Heart left ventricle (tissue), 16 donors: ENCODE results near the gene RPLP2. TPM values are rescaled to one million over a fixed set of nuclear protein-coding genes. Genes with fewer than 3 reads are reported as not detected.
A peak's percentile ranks its signal among the peaks of the same experiment; 100 is the strongest.

Experiments
- ATAC-seq, 4 donors: fragments of 200-7000 bp; cut with Tn5 transposase; one replicate each; pipeline ENCODE4 v1.9.1; 2020 to 2022; ENCODE audit warnings: moderate library complexity in 4 of 4, mild to moderate bottlenecking in 3 of 4, moderate number of reproducible peaks in 1 of 4
- DNase-seq, 5 donors: peaks; one replicate each; pipeline ENCODE4 v3.0.0-alpha.2; 2020
- H3K27ac ChIP-seq, 12 donors: fragments of 200-600 bp; sonication (generic) in 4 of 12; one replicate each; pipeline versions ENCODE4 v1.5.0 to v1.8.0; 2016 to 2022; ENCODE audit warnings: mild to moderate bottlenecking in 2 of 12
- H3K27me3 ChIP-seq, 9 donors: fragments of 200-600 bp; sonication (generic) in 2 of 9; one replicate each; pipeline versions ENCODE4 v1.5.1 to v1.8.0; 2016 to 2022; ENCODE audit warnings: mild to moderate bottlenecking in 3 of 9
- H3K36me3 ChIP-seq, 9 donors: fragments of 200-600 bp; sonication (generic) in 2 of 9; one replicate each; pipeline versions ENCODE4 v1.5.0 to v1.8.0; 2018 to 2022; ENCODE audit warnings: mild to moderate bottlenecking in 2 of 9
- H3K4me1 ChIP-seq, 12 donors: fragments of 200-600 bp; sonication (generic) in 4 of 12; one replicate each; pipeline versions ENCODE4 v1.5.0 to v1.8.0; 2016 to 2022; ENCODE audit warnings: mild to moderate bottlenecking in 3 of 12
- H3K4me3 ChIP-seq, 12 donors: fragments of 200-600 bp; sonication (generic) in 4 of 12; one replicate each; pipeline versions ENCODE4 v1.5.0 to v1.8.0; 2017 to 2022; ENCODE audit warnings: mild to moderate bottlenecking in 9 of 12, moderate library complexity in 4 of 12
- H3K9me3 ChIP-seq, 12 donors: fragments of 200-600 bp; sonication (generic) in 4 of 12; one replicate each; pipeline versions ENCODE4 v1.5.0 to v1.8.0; 2016 to 2022; ENCODE audit warnings: mild to moderate bottlenecking in 1 of 12
- POLR2A ChIP-seq, 2 donors: fragments of 450-650 bp; IDR thresholded peaks; one replicate each; pipeline ENCODE4 v1.6.1; 2017; ENCODE audit warnings: antibody characterized with exemption in 2 of 2, mild to moderate bottlenecking in 2 of 2, moderate library complexity in 2 of 2
- WGBS, 4 donors: extraction: QIAGEN DNeasy Blood & Tissue Kit in 2 of 4; methylation state at CpG; one replicate each; pipeline versions ENCODE4 v1.1.5 to v1.1.7; 2013 to 2018; 5-methylcytosine and 5-hydroxymethylcytosine counted together
- intact Hi-C, 10 donors: fragments of 100-400 bp; cut with DNase I; formaldehyde crosslinking; loops; one replicate each; pipeline versions ENCODE4 v1.11.1 to v1.14.2; 2022
- polyA plus RNA-seq, 2 donors: library from polyadenylated mRNA; stranded (reverse); fragments of 200-250 nt; gene quantifications; one replicate each; pipeline ENCODE4 v1.2.3, GENCODE V29; 2013
- total RNA-seq, 9 donors: library from RNA; depleted of rRNA in 2 of 9; stranded (reverse); fragments of >200 nt in 2 of 9; fragmentation: NEBNext Ultra II Directional in 3 of 9; extraction: Animal tissue kit (Norgen Biotek cat#: 25700) in 3 of 9; gene quantifications; one replicate each; pipeline versions ENCODE4 v1.1.0 to v1.2.4, GENCODE V29; 2016 to 2023
- TF ChIP-seq, protein P1 (sequence below), 12 donors: fragments of 200-600 bp; sonication (generic) in 4 of 12; IDR thresholded peaks; one replicate each; pipeline versions ENCODE4 v1.5.0 to v1.8.0; 2018 to 2022; ENCODE audit warnings: antibody characterized with exemption in 12 of 12, mild to moderate bottlenecking in 5 of 12
- donor health status: ischemic (EF 13 %, LVEDD 7.1; RV severe dilation, severe dysfunction).
- donor health status: healthy with polysubstance abuse.
- donor health status: DM: no; HTN: yes; CAD: no.
- donor health status: DM: no; HTN: no; CAD: no.
- donor health status: ischemic (EF 25% LVEDD 6.9; RV normal size, moderate dysfunction).
- donor health status: ischemic (EF 25% LVEDD 5.7; RV mildly dilated, moderate dysfunction).
- donor health status: healthy.
- donor health status: DM: yes; HTN: yes; CAD: no.
- donor health status: ischemic (EF 35%, LVEDD 5.7; RV mildly dilated, moderate dysfunction).
- donor health status: nonischemic (EF 11% LVEDD 7.7; RV severe dilation, severe dysfunction).
- donor health status: DM: yes; HTN: yes; CAD: no.
- donor health status: PGD.
- donor health status: ischemic (EF 29% LVEDD 5.4; RV normal size, mild dysfunction).
- donor health status: nonischemic (EF 23%, LVEDD 6.1; RV moderate dilation, normal function).

Gene RPLP2
- total and polyA plus RNA-seq, 11 donors: 236 to 1,652 (median 969) TPM

DNA sequence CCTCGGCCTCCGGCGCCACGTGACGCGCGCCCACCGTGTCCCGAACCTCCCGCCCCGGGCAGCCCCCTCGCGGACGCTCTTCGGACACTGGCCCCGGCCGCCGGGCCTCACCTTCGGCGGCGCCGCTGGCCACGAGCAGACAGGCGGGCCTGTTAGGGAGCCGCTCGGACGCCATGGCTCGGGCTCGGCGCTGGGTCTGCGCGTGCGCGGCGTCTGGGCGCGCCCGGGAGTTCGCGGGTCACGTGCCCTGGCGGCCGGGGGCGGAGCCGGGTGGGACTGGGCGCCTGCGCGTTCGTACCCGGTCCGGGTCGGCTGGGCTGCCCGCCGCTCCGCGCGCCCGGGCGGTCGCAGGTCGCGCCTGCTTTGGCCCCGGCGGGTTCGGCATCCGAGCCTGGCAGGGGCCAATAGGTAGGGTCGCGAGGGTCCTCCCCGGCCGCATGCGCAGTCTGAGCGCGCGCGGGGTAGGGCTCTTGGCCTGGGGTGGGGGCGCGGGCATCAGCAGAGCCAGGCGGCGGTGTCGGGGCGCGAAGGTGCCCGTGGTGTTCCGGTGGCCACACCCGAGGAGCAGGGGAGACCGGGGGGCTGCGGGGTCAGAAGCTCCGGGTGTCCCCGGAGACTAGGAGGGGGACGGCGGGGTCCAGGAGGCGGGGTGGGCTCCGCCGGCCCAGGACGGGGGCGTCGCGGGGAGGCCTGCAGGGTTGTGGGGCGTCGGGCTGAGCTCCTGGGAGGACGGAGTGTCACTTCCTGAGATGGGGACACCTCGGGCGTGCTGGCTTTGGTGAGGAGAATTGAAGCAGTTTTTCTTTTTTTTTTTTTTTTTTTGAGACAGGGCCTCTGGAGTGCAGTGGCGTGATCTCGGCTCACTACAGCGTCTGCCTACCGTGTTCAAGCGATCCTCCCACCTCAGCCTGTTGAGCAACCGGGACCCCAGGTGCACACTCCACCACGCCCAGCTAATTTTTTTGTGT, 32.2 kb upstream of the RPLP2 start, which contains the start of gene GATD1:
Gene GATD1, minus strand, starts transcription at position 200 of the 968 bp plus-strand sequence. Its CDS starts 25 bp downstream, at position 175.
- Histone ChIP-seq H3K4me1 (peaks cover 0 to 44% (median 27%) of the 10 kb centered on the region in 12 donors), H3K9me3 (no peaks in the 10 kb centered on the region), H3K27ac (peak within 1 kb of the TSS; percentile 22 to 94 (median 84)), H3K4me3 (peak within 1 kb of the TSS; percentile 53 to 100 (median 92)), H3K27me3 (no peaks in the 10 kb centered on the region), H3K36me3 (peaks cover 0 to 23% (median 10%) of the 10 kb centered on the region in 9 donors)
- DNase-seq: peak; percentile 92 to 97 (median 94)
- WGBS, 4 donors: 1 to 4% (median 1%) methylated on average over 34 to 110 of the region's 110 CpGs
- intact Hi-C loops: loop anchor here in 1 of 10 donors (1.0 kb wide), 1 partner anchor 21 kb away; the partner anchor contains the start of gene SLC25A22
- peak; percentile 80 to 95 (median 92) for ATAC-seq
- peak in 1 of 2 donors; percentile 92 for TF ChIP-seq POLR2A (IDR thresholded peaks at IDR 0.05)
- TF ChIP-seq, protein P1, sequence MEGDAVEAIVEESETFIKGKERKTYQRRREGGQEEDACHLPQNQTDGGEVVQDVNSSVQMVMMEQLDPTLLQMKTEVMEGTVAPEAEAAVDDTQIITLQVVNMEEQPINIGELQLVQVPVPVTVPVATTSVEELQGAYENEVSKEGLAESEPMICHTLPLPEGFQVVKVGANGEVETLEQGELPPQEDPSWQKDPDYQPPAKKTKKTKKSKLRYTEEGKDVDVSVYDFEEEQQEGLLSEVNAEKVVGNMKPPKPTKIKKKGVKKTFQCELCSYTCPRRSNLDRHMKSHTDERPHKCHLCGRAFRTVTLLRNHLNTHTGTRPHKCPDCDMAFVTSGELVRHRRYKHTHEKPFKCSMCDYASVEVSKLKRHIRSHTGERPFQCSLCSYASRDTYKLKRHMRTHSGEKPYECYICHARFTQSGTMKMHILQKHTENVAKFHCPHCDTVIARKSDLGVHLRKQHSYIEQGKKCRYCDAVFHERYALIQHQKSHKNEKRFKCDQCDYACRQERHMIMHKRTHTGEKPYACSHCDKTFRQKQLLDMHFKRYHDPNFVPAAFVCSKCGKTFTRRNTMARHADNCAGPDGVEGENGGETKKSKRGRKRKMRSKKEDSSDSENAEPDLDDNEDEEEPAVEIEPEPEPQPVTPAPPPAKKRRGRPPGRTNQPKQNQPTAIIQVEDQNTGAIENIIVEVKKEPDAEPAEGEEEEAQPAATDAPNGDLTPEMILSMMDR (IDR thresholded peaks at IDR 0.05): peak in 1 of 12 donors; percentile 8

DNA sequence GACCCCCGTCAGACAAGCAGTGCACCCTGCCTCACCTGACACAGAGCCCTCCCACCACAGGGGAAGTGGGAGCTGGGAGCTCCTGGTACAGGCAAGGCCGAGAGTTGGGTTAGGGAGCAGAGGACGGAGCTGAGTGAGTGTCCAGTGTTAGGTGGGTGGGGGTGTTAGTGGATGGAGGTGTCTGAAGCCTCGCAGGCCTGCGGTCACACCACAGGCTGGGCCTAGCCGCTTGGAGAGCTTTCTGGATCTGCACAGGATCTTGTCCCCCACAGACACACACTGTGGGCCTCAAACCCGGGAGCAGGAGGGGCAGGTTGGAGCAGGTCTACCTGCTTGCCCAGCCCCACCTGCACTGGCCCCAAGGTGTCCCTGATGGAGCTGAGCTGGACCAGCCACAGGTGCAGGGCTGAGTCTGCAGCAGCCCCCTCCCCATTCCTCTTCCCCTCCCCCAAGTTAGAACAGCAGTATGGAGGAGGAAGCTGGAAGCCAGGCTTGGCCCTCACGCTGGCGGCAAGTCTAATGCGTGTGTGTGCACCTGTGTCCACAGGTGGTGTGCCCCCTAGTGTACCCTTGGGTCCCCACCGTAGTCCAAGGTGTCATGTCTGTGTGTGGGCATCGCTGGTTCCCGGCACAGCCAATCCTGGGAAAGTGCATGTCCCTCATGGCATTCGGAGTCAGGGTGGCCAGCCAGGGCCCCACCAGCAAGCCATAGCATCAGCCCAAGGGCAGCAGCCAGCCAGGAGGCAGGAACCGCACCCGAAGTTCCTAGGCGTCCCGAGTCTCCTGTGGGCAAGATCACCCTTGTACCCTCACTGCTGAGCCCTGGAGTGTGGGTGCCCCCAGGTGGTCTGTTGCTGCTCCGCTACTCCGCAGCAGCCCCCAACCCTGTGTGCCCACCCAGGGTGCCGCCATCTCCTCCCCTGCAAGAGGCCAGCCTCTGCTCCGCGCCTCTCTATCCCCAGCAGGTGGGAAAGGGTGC, 30.5 kb upstream of the RPLP2 start:
- peaks cover 0 to 6% (median 0%) of the 10 kb centered on the region in 9 donors for H3K36me3 ChIP-seq
- 91 to 97% (median 93%) methylated on average over 17 to 23 of the region's 23 CpGs for WGBS, 4 donors
- DNase-seq (peak in 4 of 5 donors; percentile 16 to 59 (median 22)), ATAC-seq (no peak)
- H3K9me3 ChIP-seq: no peaks in the 10 kb centered on the region
- H3K27ac ChIP-seq: no peak overlapping the region
- H3K27me3 ChIP-seq: no peaks in the 10 kb centered on the region
- intact Hi-C loops: no loop called here
- no peak for TF ChIP-seq POLR2A (IDR thresholded peaks at IDR 0.05)
- TF ChIP-seq, protein P1 (IDR thresholded peaks at IDR 0.05): no peak
- no peak overlapping the region for H3K4me3 ChIP-seq
- H3K4me1 ChIP-seq: peaks cover 0 to 43% (median 33%) of the 10 kb centered on the region in 12 donors

DNA sequence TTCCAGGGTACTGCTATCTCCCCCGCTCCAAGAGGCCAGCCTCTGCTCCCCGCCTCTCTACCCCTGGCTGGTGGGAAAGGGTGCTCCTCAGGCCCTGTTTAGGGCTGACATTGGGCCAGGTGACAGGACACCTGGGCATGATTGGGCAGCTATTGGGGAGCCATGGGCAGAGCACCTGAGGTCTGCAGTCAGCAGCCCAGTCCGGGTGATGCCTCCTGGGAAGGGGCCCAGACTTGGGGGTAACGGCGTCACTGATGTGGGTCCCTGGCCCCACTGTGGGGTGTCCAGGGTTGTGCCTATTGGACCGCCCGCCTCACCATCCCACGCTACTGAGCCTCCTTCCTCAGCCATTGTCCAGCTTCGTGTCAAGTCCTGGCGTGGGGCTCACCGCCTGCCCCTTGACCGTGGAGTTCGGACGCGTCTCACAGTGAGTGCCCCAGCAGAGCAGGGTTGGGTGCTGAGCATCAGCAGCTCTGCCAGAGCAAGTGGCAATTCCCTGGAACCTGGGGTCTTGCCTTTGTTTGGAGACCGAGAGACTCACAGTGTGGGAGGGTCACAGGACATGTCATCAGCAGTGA, 29.7 kb upstream of the RPLP2 start:
- Histone ChIP-seq H3K27ac (no peak overlapping the region), H3K36me3 (peaks cover 0 to 3% (median 0%) of the 10 kb centered on the region in 9 donors), H3K4me1 (peaks cover 0 to 42% (median 31%) of the 10 kb centered on the region in 12 donors), H3K9me3 (no peaks in the 10 kb centered on the region), H3K27me3 (no peaks in the 10 kb centered on the region), H3K4me3 (no peak overlapping the region)
- 94 to 95% (median 94%) methylated on average over 7 to 16 of the region's 16 CpGs for WGBS, 4 donors
- intact Hi-C loops: no loop called here
- TF ChIP-seq, protein P1 (IDR thresholded peaks at IDR 0.05): no peak
- no peak for TF ChIP-seq POLR2A (IDR thresholded peaks at IDR 0.05)
- ATAC-seq (no peak), DNase-seq (peak in 1 of 5 donors; percentile 22)
